GM11168 (cell line): ENCODE measurements around the gene NHS.
"Not testable (repeated sequence)": the region's sequence is repeated elsewhere in the genome, so short reads cannot be mapped to it uniquely, and the experiment has no call there.

ENCODE experiments used
- in situ Hi-C: fragments of 300-500 bp; cut with MboI; formaldehyde crosslinking; loops from one replicate; pipeline ENCODE4 v1.12.0; 2022; ENCODE audit warnings: low sequenced_read_pairs; ENCODE audit not compliant: unreplicated experiment

The NHS gene

GRCh38 chrX:17567821-17568220, 192.8 kb downstream of the NHS start:
- in situ Hi-C loops = no loop called here

DNA sequence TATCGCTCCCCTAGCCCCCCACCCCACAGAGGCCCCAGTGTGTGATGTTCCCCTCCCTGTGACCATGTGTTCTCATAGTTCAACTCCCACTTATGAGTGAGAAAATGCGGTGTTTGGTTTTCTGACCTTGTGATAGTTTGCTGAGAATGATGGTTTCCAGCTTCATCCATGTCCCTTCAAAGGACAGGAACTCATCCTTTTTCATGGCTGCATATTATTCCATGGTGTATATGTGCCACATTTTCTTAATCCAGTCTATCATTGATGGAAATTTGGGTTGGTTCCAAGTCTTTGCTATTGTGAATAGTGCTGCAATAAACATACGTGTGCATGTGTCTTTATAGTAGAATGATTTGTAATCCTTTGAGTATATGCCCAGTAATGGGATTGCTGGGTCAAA, 193.8 kb downstream of the NHS start:
- in situ Hi-C loops = not testable (repeated sequence)

- in situ Hi-C loops = no loop called here
These were observed 204.0 kb downstream of the NHS start for GRCh38 chrX:17579026-17579425.

DNA sequence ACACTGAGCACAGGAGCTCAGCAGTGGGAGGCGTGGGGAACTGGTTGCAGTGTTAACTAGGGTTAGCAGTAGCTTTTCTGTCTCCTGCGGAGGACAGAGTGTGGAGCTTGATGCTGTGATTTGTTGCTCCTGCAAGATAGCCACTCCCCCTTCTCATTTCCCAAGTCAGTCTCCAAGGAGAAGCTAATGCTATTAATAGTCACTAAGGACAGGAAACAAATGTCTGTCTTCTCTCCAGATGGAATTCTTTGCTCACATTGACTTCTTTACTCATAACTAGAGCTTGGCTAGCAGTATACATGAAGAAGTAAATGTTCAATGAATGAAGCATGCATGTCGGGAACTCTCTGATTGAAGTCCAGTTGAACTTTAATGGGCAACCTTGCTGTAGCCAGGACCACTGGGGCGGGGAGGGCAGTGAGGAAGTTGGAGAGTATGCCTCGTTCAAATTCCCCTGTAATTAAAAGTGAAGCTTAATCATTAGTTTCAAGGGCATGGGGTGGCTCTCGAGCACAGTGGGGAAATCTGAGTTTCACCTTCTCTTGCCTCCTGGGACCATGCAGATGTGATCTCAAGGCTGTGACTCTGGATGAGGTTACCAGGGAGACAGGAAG, 205.6 kb downstream of the NHS start:
- in situ Hi-C loops = no loop called here

DNA sequence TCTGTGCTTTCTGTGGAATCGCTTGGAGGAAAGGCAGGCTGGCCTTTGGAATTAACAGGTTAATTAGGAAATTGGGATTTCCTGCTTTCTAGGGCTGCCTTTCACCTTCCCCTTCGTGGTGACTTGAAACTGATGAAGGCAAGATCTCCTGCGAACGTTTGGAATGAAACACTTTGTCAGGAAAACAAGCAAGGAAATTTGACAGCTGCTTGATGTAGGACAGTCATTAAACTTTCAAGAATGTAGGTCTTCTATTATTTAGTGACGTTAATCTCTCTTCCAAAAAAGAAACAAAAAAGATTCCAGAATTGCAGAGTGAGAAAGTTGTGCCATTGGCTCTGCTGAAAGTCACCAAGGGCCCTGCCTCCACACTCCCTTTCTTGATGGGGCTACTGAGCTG, 206.6 kb downstream of the NHS start:
- in situ Hi-C loops = no loop called here

DNA sequence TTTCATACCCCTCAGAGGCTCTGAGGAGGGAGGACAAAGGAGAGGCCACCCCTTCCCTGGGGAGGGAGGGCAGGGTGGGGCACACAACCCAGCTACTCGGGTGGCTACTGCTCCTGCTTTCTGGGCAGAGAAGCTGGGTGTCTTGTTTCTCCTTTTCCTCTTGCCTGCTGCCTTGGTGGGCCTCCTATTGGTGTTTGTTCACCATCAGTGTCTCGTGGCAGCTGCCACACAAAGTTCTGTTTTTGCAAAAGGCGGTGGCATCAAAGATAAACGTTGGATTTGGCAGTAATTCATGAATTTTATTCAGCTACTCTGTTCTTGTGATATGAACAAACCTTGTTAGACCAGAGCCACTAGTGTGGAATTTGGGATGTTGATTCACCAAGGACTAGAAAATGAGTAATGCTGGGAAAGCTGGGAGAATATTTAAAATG, 209.3 kb downstream of the NHS start:
- in situ Hi-C loops = no loop called here

DNA sequence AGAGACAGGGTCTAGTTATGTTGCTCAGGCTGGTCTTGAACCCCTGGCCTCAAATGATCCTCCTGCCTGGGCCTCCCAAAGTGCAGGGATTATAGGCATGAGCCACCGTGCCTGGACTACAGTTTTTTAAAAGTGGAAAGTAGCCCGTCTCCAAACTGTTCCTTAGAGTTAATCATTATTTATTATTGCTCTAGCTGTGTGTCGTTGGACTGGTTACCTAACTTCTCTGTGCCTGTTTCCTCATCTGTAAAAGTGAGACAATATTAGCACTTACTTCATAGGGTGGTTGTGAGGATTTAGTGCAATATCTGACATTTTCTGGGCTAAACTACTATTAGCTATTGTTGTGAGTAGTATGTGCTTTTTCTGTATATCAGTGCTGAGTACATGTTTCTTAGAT, 210.0 kb downstream of the NHS start:
- in situ Hi-C loops = no loop called here

DNA sequence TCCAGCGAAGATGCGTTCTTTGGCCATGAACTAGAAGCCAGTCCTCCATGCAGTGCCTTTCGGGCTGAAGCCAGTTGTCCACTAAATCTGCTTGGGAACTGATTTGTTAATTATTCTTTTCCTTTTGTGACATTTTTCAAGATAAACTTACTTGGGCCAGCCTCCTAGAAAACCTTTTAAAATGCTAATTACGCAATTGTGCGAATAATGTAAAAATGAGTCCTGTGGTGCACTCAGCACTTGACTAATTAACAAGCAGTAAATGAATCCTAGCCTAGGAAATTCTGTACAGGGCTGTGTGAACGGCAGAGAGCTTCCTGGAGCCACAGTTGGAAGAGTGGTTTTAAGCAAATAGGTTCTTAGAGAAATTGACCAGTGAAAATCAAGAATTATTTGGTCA, 212.4 kb downstream of the NHS start:
- in situ Hi-C loops = no loop called here

DNA sequence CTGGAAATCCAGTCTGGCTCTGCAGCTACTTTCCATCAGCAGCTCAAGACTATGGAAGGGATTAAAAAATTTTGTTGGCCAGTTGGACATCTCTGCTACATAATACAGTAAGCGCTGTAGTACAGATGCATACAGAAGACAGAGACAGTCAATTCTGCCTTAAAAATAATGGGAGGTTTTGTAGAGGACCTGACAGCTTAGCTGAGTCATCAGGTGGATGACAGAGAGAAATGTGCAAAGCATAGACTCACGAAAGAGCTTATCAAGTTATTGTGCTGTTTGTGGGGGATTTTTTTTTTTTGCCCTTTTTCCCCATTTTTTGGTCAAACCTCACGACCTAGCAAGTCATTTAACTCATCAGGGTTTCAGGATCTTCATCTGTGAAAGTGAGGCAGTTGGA, 213.3 kb downstream of the NHS start:
- in situ Hi-C loops = no loop called here

DNA sequence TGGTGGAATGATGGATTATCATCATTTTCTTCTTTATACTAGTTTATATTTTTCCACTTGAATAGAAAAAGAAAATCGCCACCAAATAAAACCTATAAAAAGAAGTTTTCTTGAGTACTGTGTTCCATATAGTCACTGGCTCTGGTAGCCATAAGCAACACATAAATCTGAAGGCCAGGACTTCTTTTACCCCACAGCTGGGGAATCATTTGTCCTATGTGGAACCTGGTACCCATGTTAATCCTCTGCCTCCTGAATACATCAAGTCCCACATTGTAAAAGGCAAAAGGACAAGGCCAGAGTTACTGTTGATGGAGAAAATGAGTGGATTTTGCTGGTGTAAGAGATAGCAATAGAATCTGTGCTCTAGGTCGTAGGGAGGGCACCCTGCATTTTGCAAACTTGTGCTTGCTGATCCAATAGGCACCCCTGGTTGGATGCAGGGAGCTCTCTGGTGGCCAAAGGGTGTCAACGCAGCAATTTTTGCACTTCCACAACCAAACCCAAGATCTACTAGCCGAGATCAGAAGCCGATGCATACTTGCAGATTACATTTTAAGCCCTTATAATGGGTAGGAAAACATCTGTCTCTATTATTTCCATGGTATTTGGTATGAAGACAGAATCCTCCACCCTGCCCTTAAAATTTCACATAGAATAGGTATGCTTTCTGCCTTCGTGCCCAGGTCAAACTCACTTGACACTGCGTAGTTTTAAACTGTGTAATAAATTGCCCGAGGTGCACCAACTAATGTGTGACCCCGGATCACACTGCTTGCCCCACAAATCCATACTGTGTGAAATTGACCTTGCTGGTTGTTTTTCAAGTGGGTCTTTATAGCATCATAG, 216.1 kb downstream of the NHS start:
- in situ Hi-C loops = no loop called here

DNA sequence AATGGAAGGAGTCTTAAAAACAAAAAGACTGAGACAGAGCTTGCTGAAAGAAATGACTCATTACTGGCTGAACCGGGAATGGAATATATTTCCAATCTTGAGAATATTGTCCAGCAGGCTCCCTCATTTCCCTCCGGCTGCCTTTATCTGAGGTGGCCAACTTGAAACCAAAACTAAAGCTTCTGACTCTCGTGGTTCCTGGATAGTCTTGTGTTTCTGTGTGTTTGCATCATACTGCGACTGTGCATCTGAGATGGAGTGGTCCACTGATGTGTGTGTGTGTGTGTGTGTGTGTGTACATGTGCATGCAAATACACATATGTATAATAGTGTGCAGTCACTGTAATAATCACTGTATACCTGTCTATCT, 216.7 kb downstream of the NHS start:
- in situ Hi-C loops = no loop called here

DNA sequence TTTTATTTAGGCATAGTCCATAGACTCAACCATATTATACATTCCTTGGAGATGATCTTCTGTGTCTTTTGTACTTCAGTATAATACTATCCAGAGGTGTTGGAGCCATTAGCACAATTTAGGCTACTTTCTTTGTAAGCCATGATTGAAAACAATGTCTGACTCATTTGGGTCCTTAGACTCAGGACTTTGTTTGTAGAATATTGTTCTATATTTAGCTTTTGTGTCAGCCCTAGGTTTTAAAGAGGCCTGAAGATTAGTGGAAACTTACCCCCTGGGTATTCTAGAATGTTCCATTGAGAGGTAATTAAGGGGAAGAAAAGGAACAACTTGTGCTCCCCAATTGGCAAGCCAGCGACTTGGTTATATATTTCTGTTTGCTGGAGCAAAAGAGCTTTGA, 217.1 kb downstream of the NHS start:
- in situ Hi-C loops = no loop called here

GRCh38 chrX:17594693-17595092, 219.7 kb downstream of the NHS start:
- in situ Hi-C loops = no loop called here

DNA sequence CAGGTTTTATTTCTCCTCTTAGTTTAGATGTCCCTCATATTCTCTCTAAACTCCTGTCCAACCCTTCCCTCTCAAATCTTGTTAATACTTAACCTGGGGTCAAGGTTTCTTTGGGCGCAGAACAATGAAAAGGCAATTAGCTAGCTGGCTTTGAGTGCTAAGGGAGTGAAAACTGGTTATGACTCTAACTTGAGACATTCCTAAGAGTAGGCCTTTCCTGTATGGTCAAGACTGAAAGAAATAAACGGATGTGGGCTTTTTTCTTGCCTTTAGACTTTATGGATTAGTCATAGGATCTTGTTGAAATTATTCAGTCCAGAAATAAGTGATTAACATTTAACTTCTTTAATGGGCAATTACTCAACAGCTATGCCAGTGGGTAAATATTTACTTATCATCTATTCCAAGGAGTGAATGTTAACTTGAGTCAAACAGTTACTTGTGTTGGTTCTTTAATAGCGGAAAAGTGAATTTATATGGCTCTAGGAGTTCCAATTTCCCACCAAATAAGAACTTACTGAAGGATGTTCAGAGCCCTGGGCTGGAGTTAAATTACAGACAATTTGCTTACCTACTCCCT, 220.5 kb downstream of the NHS start:
- in situ Hi-C loops = no loop called here

DNA sequence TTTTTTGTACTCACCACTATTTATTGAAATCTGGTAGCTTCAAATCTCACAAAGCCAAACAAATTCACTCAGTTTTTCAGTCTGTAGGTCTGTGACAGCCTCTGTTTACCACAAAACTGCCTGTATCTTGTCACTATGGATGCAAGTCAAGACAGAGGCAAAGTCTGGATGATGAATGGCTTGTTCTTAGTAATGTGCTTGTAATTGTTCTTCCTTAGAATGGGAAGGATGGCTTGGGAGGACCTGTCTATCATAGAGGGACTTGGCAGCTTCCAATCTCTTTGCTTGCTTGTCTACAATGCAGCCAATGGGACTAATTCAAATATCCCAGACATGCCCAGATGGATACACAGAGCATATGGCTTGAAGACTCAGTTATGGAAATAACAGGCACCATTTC, 221.1 kb downstream of the NHS start:
- in situ Hi-C loops = no loop called here

DNA sequence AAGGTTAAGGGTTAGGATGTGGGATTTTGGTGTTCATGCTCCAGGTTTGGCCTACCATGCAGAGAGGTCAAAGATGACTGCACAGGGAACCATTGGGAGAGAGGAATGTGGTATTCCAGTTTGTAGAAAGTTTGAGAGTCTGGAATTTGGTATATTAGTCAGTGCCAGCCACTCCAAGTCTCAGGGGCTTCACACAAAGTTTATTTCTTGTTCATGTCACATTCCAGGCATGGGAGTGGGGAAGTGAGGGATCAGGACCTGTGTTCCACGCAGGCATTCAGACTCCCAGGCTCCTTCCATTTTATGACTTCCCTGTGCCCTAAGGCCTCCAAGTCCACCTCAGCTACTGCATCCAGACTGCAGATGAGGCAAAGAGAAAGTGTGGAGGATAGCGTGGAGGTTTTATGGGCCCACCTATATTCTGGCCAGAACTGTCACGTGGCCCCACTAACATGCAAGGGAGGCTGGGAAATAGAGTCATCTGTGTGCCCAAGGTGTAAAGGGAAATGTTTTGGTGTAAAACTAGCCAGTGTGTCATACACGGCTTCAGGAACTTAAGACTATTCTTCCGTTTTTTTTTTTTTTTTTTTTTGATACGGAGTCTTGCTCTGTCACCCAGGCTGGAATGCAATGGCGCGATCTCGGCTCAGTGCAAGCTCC, 221.7 kb downstream of the NHS start:
- in situ Hi-C loops = no loop called here

GRCh38 chrX:17597327-17597726, 222.3 kb downstream of the NHS start:
- in situ Hi-C loops = no loop called here

- in situ Hi-C loops = no loop called here
These were observed 222.9 kb downstream of the NHS start for GRCh38 chrX:17597836-17598439.

DNA sequence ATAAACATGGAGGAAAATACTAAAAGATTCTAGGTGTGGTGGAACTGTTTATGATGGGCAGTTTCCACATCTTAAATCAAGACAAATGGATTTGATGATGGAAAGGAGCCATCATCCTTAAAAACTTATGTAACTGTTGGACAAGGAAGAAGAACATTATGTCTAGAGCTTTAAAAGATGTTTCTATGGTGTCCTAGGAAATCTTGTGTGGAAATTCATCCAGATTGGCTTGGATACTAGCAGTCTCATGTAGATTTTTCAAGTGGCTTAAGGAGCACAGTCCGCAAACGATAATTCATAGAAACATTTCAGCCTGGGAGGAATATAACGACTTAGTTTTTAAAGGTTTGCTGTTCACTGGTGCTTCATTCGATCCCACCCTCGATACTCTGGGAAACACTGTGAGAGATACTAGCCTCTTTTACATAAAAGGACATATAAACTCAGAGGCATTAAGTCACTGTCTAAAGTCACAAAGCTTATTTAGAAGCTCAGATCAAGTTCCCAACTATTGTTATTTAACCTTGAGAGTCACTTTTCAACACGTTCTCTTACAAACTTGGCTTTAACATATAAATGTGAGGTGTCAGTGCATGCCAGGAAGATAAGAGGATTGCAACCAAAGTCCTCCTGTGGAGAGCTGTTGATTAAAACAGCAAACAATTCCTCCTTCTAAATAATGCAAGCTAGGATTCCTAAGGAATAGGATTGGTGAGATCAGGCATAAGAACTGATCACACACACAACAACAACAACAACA, 226.6 kb downstream of the NHS start:
- in situ Hi-C loops = no loop called here

GRCh38 chrX:17602245-17602644, 227.2 kb downstream of the NHS start:
- in situ Hi-C loops = no loop called here
